GM13977 (cell line): Measurements from ENCODE around the gene ASS1.

Experiments
- DNase-seq: peaks from one replicate; pipeline ENCODE4 v3.0.0; 2012; ENCODE audit warnings: low spot score
- CTCF ChIP-seq: IDR thresholded peaks from 2 replicates; pipeline ENCODE4 v1.5.1; 2012; ENCODE audit warnings: mild to moderate bottlenecking, control low read depth; ENCODE audit not compliant: insufficient read depth; ENCODE audit errors: extremely low read depth, missing control alignments
- in situ Hi-C: fragments of 300-500 bp; cut with MboI; formaldehyde crosslinking; loops from one replicate; pipeline ENCODE4 v1.12.0; 2022; ENCODE audit warnings: low sequenced_read_pairs, low pct_unique_long_range_greater_than_20kb, mixed read lengths, inconsistent platforms; ENCODE audit not compliant: unreplicated experiment

ASS1 gene

DNA sequence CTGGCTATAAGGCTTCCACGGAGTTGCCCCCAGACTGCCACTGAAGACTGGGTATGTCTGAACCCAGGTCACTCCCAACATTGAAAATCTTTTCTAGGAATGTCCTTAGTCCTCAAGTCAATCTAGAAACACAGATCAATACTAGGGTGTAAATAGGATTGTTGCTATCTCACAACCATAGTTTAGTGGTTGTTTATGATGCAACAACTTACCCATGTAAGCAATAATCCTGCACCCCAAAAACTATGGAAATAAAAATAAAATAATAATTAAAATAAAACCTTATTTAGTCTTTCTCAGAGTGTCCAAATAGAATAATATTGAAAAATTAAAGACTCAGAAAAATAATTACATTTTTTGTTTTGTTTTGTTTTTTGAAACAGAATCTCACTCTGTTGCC lies 68.3 kb downstream of the ASS1 start:
- no peak for TF ChIP-seq CTCF
- in situ Hi-C loops = no loop called here
- DNase-seq = no peak

- no peak for DNase-seq
- in situ Hi-C loops = no loop called here
- TF ChIP-seq CTCF = no peak
Measured at GRCh38 chr9:130518233-130518632, 73.5 kb downstream of the ASS1 start.

GRCh38 chr9:130518943-130519799 lies 74.4 kb downstream of the ASS1 start:
- no peak for DNase-seq
- no peak for TF ChIP-seq CTCF
- in situ Hi-C loops = no loop called here

- in situ Hi-C loops = no loop called here
- no peak for DNase-seq
Measured at GRCh38 chr9:130519927-130520326, 75.2 kb downstream of the ASS1 start.

DNA sequence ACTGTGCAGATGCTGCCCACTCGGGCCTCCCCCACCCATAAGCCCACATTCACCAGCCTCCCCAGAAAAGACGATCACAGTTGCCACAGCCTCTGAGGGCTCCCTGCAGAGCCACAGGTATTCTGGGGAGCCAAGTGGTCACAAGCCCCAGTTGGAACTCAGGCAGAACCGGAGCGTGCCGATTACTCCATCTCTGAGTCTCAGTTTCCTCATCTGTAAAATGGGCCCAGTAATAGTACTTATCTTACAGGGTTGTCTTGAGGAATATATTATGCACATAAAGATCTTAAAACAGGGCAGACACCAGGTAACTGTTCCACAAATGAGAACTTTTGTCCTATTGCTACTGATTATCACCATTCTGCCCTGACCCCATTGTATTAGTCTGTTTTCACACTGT lies 77.0 kb downstream of the ASS1 start:
- in situ Hi-C loops = no loop called here
- TF ChIP-seq CTCF = no peak
- no peak for DNase-seq

More at GRCh38 chr9:130519927-130520326, 75.2 kb downstream of the ASS1 start:
- TF ChIP-seq CTCF = no peak

- DNase-seq = no peak
- in situ Hi-C loops = no loop called here
Measured at GRCh38 chr9:130522233-130522808, 77.6 kb downstream of the ASS1 start.

More at GRCh38 chr9:130522233-130522808, 77.6 kb downstream of the ASS1 start:
- TF ChIP-seq CTCF = no peak
